Measurements from ENCODE around the gene PTPRN2.

Gene PTPRN2

DNA sequence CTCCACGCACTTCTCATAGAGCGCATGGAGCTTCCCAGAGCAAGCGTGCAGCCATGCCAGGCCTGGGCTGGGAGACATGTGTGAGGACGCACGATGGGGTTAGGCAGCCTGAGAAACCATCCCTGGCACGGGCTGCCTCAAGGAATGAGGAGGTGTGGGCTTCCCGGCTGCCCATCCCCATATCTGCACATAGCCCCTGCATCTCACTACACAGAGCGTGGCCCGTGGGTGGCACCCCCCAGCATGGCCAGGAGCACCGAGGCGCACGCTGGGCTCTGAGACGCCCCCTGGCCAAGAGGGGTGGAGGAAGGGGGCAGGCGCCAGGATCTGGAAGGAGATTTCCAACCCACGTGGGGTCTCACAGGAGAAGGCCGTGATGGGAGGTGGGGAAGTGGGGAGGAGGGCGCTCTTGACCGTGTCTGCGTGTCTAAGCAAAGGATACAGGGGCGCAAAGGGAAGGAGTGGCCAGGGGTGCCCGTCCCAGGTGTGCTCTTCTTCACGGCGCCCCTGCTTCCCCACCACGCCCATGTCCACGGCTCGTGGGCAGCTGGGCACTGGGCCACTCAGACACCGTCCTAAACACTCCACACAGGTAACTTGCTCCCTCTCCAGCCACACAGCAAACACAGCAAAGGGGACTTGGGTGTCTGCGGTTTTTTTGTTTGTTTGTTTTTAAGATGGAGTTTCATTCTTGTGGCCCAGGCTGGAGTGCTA lies 340.5 kb downstream of the PTPRN2 start:
- in situ Hi-C loops (cut with HindIII; ENCODE audit: low pct_unique_long_range_greater_than_20kb, low sequenced_read_pairs): no loop called here
- TF ChIP-seq JUND (IDR thresholded peaks at IDR 0.05; ENCODE audit: low read depth): no peak
- no peak for DNase-seq (ENCODE audit: low read depth in 1 of 2, low spot score in 1 of 2)

DNA sequence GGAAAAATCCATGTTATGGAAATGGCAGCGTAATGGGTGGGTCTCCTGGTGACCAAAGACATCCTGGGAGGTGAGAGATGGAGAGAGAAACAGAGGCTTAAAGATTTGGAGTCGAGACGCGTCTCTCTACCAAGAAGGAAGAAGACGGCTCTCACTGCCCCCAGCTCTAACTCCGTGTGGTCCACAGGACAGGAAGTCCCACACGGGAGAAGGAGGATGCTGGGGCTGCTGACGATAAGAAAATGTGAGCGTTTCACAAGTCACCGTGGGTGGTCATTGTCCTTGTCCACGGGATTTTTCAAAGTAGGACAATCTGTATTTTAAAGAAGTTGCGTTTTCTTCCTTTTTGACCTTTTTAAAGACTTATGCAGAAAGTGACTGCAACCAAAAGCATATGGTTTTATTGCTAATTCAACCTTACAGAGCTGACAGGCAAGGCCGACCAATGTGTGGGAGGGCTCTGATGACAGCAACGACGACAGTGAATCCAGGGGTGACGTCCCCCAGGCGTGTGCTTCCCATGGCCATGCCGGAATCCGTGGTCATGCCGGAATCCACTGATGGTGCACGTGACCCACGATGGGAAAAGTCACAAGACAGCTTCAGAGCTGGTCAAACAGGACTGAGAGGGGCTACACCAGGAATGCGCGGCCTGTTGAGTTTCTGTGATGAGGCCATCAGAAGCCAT lies 341.2 kb downstream of the PTPRN2 start:
- no peak for TF ChIP-seq JUND (IDR thresholded peaks at IDR 0.05; ENCODE audit: low read depth)
- DNase-seq (ENCODE audit: low read depth in 1 of 2, low spot score in 1 of 2): no peak
- in situ Hi-C loops (cut with HindIII; ENCODE audit: low pct_unique_long_range_greater_than_20kb, low sequenced_read_pairs): no loop called here

DNA sequence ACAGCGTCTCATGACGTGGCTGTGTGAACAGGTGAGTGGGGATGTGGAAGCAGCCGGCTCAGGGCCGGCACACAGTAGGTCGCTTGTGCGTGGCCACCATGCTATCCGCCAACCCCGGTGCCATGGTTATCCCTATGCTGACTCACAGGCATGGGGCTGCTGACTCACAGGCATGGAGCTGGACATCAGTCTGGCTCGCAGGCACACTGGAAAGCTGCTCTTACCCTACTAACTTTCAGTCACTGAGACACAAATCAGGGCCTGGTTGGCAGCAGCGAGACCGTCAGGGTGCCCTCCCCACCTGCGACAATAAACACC lies 341.9 kb downstream of the PTPRN2 start:
- in situ Hi-C loops (cut with HindIII; ENCODE audit: low pct_unique_long_range_greater_than_20kb, low sequenced_read_pairs): no loop called here
- DNase-seq (ENCODE audit: low read depth in 1 of 2, low spot score in 1 of 2): no peak
- TF ChIP-seq JUND (IDR thresholded peaks at IDR 0.05; ENCODE audit: low read depth): no peak

DNA sequence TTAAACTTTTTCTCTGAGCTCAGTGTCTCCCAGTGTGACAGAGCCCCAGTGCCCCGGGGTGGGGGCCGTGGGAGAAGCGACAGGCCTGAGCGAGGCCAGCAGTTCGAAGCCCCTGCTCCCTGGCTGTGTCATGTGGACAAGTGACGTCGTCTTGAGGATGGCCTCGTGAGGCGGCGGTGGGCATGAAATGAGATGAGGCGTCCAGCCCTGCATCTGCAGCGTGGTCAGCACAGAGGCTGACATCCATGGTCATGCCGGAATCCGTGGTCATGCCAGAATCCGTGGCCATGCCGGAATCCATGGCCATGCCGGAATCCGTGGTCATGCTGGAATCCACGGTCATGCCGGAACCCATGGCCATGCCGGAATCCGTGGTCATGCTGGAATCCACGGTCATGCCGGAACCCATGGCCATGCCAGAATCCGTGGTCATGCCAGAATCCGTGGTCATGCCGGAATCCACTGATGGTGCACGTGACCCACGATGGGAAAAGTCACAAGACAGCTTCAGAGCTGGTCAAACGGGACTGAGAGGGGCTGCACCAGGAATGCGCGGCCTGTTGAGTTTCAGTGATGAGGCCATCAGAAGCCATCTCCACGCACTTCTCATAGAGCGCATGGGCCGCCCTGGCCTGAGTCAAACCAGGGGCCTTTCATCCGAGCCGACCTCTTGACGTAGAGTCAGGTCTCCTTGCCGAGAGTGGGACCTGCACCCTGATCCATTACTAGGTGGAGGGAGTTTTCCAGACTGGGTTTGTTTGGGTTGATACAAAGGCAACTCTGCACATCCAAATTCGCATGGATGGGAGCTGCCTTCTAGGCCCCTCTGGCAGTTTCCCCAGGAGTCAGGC lies 342.5 kb downstream of the PTPRN2 start:
- DNase-seq (ENCODE audit: low read depth in 1 of 2, low spot score in 1 of 2): no peak
- TF ChIP-seq JUND (IDR thresholded peaks at IDR 0.05; ENCODE audit: low read depth): no peak
- in situ Hi-C loops (cut with HindIII; ENCODE audit: low pct_unique_long_range_greater_than_20kb, low sequenced_read_pairs): no loop called here

DNA sequence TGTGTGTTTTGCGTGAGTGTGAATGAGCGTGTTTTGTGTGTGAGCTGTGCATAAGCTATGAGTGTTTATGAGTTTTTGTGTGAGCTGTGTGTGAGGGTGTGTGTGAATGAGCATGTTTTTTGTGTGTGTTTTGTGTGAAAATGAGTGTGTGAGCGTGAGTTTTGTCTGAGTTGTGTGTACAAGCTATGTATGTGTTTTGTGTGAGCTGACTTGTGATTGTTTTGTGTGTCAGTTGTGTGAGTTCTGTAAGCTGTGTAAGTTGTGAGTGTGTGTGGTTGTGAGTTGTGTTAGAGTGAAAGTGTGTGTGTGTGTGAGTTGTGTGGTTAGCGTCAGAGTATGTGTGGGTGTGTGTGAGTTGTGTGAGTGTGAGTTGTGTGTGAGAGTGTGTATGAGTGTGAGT lies 343.2 kb downstream of the PTPRN2 start:
- TF ChIP-seq JUND (IDR thresholded peaks at IDR 0.05; ENCODE audit: low read depth): no peak
- in situ Hi-C loops (cut with HindIII; ENCODE audit: low pct_unique_long_range_greater_than_20kb, low sequenced_read_pairs): no loop called here
- DNase-seq (ENCODE audit: low read depth in 1 of 2, low spot score in 1 of 2): no peak

DNA sequence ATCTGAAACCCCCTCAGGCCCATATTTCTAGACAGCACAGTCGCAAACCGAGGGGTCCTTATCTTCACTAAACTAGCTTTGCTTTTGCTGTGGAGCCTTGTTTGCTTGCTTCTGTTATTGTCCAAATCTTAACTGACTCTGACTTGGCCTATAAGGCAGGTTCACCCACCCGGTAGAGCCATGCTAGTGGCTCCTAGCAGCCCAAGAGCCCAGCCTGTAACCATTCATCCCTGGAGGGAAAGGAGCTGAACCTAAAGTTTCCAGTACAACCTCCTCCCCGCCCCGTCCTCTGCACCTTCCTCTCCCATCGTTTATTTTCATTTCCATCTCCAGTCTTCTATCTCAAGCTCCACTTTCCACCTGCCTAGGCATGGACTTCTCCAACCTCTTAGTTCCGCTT lies 345.7 kb downstream of the PTPRN2 start:
- DNase-seq (ENCODE audit: low read depth in 1 of 2, low spot score in 1 of 2): no peak
- TF ChIP-seq JUND (IDR thresholded peaks at IDR 0.05; ENCODE audit: low read depth): no peak
- in situ Hi-C loops (cut with HindIII; ENCODE audit: low pct_unique_long_range_greater_than_20kb, low sequenced_read_pairs): no loop called here

DNA sequence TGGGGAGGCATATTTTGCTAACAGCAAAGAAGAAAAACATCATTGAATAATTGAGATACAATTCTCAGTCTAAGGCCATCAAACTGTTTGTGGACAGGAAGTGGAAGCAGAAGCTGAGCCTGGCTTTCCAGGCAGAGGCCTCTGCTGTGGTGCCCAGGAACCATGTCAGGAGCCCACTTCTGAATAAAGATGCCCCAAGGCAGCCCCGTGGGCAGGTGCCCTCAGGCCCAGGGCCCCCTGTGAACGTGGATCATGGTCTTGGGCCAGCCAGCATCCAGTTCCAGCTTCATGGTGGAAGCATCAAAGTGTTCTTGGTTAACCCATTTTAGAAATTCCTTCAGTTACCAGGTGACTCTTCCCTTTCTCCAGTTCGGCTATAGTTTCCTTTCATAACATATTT lies 346.8 kb downstream of the PTPRN2 start:
- TF ChIP-seq JUND (IDR thresholded peaks at IDR 0.05; ENCODE audit: low read depth): no peak
- in situ Hi-C loops (cut with HindIII; ENCODE audit: low pct_unique_long_range_greater_than_20kb, low sequenced_read_pairs): no loop called here
- DNase-seq (ENCODE audit: low read depth in 1 of 2, low spot score in 1 of 2): no peak

DNA sequence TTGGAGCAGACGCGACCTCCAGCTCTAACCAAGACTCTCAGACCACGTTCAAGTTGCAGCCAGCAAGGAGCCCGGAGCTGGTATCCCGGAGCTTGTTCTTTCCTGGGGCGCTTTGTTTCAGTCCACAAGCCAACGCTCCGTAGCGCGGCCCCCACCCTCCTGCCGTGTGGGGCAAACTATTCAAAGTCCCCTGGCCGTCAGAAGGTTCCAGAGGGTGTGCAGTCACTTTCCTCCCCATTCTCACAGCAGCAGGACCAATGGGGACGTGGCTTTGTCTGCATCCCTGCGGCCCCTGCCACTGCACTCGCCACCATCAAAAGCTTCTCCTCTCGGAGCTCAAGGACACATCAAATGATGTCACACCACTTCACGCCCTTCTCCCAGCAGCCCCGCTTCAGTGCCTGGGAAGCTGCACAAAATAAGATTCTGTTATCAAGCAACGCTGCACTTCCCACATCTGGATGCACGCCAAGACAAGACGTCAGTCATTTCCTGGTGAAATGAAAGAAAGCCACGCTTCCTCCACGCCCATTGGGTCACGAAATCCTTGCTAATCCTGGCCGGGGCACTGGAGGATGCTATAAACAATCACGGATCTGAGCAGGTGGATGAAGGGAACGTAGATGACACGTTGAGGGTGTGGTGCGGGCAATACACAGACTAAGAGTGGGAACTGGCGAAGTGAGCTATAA lies 348.2 kb downstream of the PTPRN2 start:
- in situ Hi-C loops (cut with HindIII; ENCODE audit: low pct_unique_long_range_greater_than_20kb, low sequenced_read_pairs): no loop called here
- no peak for TF ChIP-seq JUND (IDR thresholded peaks at IDR 0.05; ENCODE audit: low read depth)
- no peak for DNase-seq (ENCODE audit: low read depth in 1 of 2, low spot score in 1 of 2)

DNA sequence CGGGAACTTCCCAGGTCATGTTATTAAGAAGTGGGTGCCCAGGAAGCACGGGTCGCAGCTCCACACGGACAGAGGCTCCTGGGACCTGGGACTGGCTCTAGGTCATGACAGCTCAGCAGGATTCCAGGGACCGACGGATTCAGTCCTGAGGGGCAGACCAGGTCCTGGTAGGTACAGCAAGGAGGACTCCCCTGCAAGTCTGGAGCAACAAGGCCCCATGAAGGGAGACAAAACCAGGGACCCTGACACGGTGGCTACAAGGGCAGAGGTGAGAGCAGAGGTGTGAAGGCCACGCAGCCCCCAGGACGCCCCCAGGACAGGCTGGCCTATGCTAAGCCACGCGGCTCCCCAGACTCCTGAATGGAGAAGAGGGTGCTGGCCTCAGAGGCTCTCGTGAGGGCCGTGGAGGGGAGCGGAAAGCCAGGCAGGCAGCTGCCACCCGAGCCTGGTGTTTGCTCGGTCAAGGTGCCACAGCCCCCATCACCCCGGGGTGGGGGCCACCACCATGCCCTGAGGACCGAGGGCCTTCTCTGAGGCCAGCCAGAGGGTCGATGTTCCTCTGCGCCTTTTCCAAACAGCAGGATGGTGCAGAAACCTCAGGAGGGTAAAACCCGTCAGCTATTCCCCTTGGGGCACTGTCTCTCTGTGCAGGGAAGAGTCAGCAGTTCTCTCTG lies 348.9 kb downstream of the PTPRN2 start:
- TF ChIP-seq JUND (IDR thresholded peaks at IDR 0.05; ENCODE audit: low read depth): no peak
- no peak for DNase-seq (ENCODE audit: low read depth in 1 of 2, low spot score in 1 of 2)
- in situ Hi-C loops (cut with HindIII; ENCODE audit: low pct_unique_long_range_greater_than_20kb, low sequenced_read_pairs): no loop called here

DNA sequence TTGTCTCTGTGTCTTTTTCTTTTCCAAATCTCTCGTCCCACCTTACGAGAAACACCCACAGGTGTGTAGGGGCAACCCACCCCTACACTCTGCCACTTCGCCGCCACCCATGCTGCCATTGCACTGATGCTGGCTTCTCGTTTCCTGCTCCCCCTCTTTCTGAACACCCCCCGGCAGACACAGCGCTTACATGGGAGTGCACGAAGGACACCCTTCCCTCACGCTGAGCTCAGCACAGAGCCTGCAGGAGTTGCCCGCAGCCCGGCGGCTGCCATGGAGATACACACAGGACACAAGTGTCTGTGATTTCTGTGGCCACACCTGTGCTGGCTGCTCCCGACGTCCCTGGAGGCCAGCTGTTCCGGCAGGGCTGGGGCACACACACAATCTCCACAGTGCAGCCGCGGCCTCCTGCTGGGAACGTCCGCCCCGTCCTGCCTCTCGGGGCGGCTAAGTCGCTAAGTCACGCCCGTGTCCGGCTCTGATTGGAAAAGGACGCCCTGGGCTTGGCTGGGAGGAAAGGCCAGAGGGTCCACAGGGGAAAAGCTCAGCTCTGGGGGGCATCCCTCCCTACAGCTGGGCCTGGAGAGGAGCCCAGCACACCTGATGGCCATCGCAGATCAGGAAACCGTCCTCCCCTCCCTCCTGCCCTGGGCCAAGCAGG lies 349.8 kb downstream of the PTPRN2 start:
- no peak for DNase-seq (ENCODE audit: low read depth in 1 of 2, low spot score in 1 of 2)
- TF ChIP-seq JUND (IDR thresholded peaks at IDR 0.05; ENCODE audit: low read depth): no peak
- in situ Hi-C loops (cut with HindIII; ENCODE audit: low pct_unique_long_range_greater_than_20kb, low sequenced_read_pairs): no loop called here

DNA sequence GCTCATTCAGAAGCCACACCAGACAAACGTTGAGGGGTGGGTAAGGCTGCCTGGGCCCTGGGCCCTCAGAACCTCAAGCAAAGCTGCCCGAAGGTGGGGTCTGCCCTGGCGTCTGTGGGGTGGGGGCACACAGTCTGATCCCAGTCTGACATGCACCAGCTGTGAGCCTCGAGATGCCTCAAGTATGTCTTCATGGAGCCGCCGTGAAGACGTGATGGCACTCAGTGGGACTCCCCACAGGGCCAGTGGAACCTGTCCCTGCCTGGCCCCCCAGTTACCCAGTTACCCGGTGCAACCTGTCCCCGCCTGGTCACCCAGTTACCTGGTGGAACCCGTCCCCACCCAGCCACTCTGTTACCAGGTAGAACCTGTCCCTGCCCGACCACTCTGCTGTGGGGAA lies 351.2 kb downstream of the PTPRN2 start:
- TF ChIP-seq JUND (IDR thresholded peaks at IDR 0.05; ENCODE audit: low read depth): no peak
- DNase-seq (ENCODE audit: low read depth in 1 of 2, low spot score in 1 of 2): no peak
- in situ Hi-C loops (cut with HindIII; ENCODE audit: low pct_unique_long_range_greater_than_20kb, low sequenced_read_pairs): no loop called here

DNA sequence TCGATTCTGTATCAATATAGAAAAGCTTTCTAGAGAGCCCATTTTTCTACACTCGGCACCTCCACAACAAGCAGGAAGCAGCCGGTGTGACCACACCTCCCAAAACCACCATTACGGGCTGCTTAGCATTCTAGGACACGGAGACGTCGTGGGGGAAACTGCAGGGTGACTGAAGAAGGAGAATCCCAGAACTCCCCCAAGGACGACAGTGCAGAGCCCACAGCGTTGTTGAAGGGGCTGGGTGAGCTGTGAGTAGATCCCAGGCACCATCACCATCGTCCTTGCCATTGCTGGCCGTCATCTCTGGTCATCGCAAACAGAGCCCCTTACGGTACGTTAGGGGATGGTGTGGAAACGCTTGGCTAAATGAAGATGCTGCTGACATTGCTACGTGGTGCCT lies 351.8 kb downstream of the PTPRN2 start:
- no peak for DNase-seq (ENCODE audit: low read depth in 1 of 2, low spot score in 1 of 2)
- TF ChIP-seq JUND (IDR thresholded peaks at IDR 0.05; ENCODE audit: low read depth): no peak
- in situ Hi-C loops (cut with HindIII; ENCODE audit: low pct_unique_long_range_greater_than_20kb, low sequenced_read_pairs): no loop called here

All from T47D (cell line).